KOPT-K1 (cell line): ENCODE data around the gene ZNF106.

Source experiments
- H3K27ac ChIP-seq: fragments of 200-600 bp; sonication (generic); 2 replicates; pipeline ENCODE4 v1.5.1; 2016; ENCODE audit warnings: antibody characterized with exemption, mild to moderate bottlenecking, low read depth, low read length; ENCODE audit not compliant: poor library complexity, severe bottlenecking
- H3K36me3 ChIP-seq: fragments of 200-600 bp; sonication (generic); 2 replicates; pipeline ENCODE4 v1.5.1; 2017; ENCODE audit warnings: antibody characterized with exemption, mild to moderate bottlenecking, low read length, moderate library complexity; ENCODE audit not compliant: insufficient read depth
- H3K9me3 ChIP-seq: fragments of 200-600 bp; sonication (generic); 2 replicates; pipeline ENCODE4 v1.5.1; 2017; ENCODE audit warnings: antibody characterized with exemption, low read length, mild to moderate bottlenecking; ENCODE audit not compliant: insufficient read depth, poor library complexity, severe bottlenecking

ZNF106 gene

GRCh38 chr15:42453826-42454225, 37.1 kb downstream of the ZNF106 start:
- Histone ChIP-seq H3K27ac (no peak overlapping the region), H3K36me3 (peaks cover 29% of the 10 kb centered on the region), H3K9me3 (no peaks in the 10 kb centered on the region)

GRCh38 chr15:42450425-42450790, 40.5 kb downstream of the ZNF106 start:
- Histone ChIP-seq H3K36me3 (peaks cover 59% of the 10 kb centered on the region), H3K9me3 (no peaks in the 10 kb centered on the region), H3K27ac (no peak overlapping the region)

- peaks cover 64% of the 10 kb centered on the region for H3K36me3 ChIP-seq
- no peak overlapping the region for H3K27ac ChIP-seq
Measured at GRCh38 chr15:42449770-42450424, 41.0 kb downstream of the ZNF106 start.

GRCh38 chr15:42448281-42448680, 42.7 kb downstream of the ZNF106 start:
- Histone ChIP-seq H3K27ac (no peak overlapping the region), H3K36me3 (peaks cover 75% of the 10 kb centered on the region), H3K9me3 (no peaks in the 10 kb centered on the region)

More at GRCh38 chr15:42449770-42450424, 41.0 kb downstream of the ZNF106 start:
- no peaks in the 10 kb centered on the region for H3K9me3 ChIP-seq

- H3K36me3 ChIP-seq, result peaks cover 78% of the 10 kb centered on the region
- no peak overlapping the region for H3K27ac ChIP-seq
- no peaks in the 10 kb centered on the region for H3K9me3 ChIP-seq
Measured at GRCh38 chr15:42447599-42447998, 43.3 kb downstream of the ZNF106 start.

GRCh38 chr15:42445551-42445950, 45.4 kb downstream of the ZNF106 start:
- Histone ChIP-seq H3K36me3 (peaks cover 77% of the 10 kb centered on the region), H3K9me3 (no peaks in the 10 kb centered on the region), H3K27ac (no peak overlapping the region)

- peaks cover 73% of the 10 kb centered on the region for H3K36me3 ChIP-seq
- H3K27ac ChIP-seq, result no peak overlapping the region
- no peaks in the 10 kb centered on the region for H3K9me3 ChIP-seq
Measured at GRCh38 chr15:42444415-42445063, 46.4 kb downstream of the ZNF106 start.

- Histone ChIP-seq H3K27ac (no peak overlapping the region), H3K9me3 (no peaks in the 10 kb centered on the region), H3K36me3 (peaks cover 87% of the 10 kb centered on the region)
Measured at GRCh38 chr15:42427429-42428223, 63.3 kb downstream of the ZNF106 start.

GRCh38 chr15:42421376-42421775, 69.6 kb downstream of the ZNF106 start:
- Histone ChIP-seq H3K36me3 (peaks cover 98% of the 10 kb centered on the region), H3K27ac (no peak overlapping the region), H3K9me3 (no peaks in the 10 kb centered on the region)

GRCh38 chr15:42419369-42419768, 71.6 kb downstream of the ZNF106 start:
- no peaks in the 10 kb centered on the region for H3K9me3 ChIP-seq
- peaks cover 94% of the 10 kb centered on the region for H3K36me3 ChIP-seq
- no peak overlapping the region for H3K27ac ChIP-seq

GRCh38 chr15:42413920-42414319, 77.0 kb downstream of the ZNF106 start:
- H3K9me3 ChIP-seq, result no peaks in the 10 kb centered on the region
- no peak overlapping the region for H3K27ac ChIP-seq
- H3K36me3 ChIP-seq, result peaks cover 56% of the 10 kb centered on the region

- H3K9me3 ChIP-seq, result no peaks in the 10 kb centered on the region
- no peak overlapping the region for H3K27ac ChIP-seq
- peaks cover 37% of the 10 kb centered on the region for H3K36me3 ChIP-seq
Measured at GRCh38 chr15:42411884-42412283, 79.1 kb downstream of the ZNF106 start.

GRCh38 chr15:42409011-42409410, 81.9 kb downstream of the ZNF106 start:
- Histone ChIP-seq H3K9me3 (no peaks in the 10 kb centered on the region), H3K36me3 (peaks cover 16% of the 10 kb centered on the region), H3K27ac (no peak overlapping the region)

- Histone ChIP-seq H3K36me3 (peaks cover 14% of the 10 kb centered on the region), H3K9me3 (no peaks in the 10 kb centered on the region), H3K27ac (no peak overlapping the region)
Measured at GRCh38 chr15:42408178-42408577, 82.8 kb downstream of the ZNF106 start.

- Histone ChIP-seq H3K36me3 (no peaks in the 10 kb centered on the region; the same call in 1 of the 2 replicates), H3K9me3 (no peaks in the 10 kb centered on the region), H3K27ac (no peak overlapping the region)
Measured at GRCh38 chr15:42405863-42406482, 85.0 kb downstream of the ZNF106 start.
